Adrenal gland (tissue), 5 donors: Measurements from ENCODE around the gene PHF21A.
A peak's percentile ranks its signal among the peaks of the same experiment; 100 is the strongest.

Experiments used
- POLR2A ChIP-seq, 2 donors: fragments of 450-650 bp; IDR thresholded peaks; one replicate each; pipeline ENCODE4 v1.6.1; 2017; ENCODE audit warnings: antibody characterized with exemption in 2 of 2, mild to moderate bottlenecking in 2 of 2, moderate library complexity in 1 of 2
- TF ChIP-seq, protein P1 (sequence below), 6 experiments: fragments of 450-650 bp in 4 of 6; fragments of 200-600 bp in 2 of 6; sonication (generic) in 1 of 6; IDR thresholded peaks; 1 replicate in 5 of 6; 2 replicates in 1 of 6; pipeline versions ENCODE4 v1.5.1 to v1.8.0; 2016 to 2021; ENCODE audit warnings: antibody characterized with exemption in 6 of 6, mild to moderate bottlenecking in 2 of 6, moderate library complexity in 1 of 6
- donor health status: DM: no; HTN: no; CAD: no.

DNA sequence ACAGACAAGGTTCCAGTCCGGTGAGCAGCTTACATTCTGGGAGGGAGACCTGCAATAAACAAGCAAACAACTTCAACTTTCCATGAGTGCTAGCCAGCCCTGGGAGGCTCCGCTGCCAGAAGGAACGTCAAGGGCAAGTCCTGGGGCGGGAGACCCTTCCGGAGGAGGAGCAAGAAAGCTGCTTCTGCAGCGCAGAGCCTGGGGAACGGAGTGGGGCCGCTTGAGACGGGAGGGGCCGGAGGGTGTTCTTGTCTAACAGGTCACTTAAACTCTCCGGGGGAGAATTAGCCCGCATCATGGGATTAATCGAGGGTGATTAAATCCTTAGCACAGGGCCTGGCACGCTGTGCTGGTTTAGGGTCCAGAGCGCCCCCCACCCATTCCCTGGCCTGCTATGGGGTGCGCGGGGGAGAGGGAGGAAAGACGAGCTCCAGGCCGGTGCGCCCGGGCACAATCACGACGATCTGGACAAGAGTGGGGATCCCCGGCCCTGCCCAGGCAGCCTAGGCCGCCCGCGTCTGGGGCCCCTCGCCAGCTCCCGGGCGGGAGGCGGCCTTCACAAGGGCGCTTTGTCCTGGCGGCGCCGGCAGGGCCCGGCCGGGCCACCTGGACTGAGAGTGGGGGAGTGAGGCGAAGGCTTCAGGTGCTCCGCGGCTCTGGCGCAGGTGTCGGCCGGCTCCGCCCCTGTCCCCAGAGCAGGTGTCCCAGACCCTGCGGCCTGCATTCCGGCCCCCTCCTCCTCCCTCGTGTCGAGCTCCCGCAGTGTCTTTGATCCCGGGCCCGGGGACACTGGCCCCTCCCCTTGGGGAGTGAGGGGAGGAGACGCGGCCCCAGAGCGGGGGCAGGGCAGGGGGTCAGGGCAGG lies 199.5 kb downstream of the PHF21A start:
- TF ChIP-seq, protein P1, sequence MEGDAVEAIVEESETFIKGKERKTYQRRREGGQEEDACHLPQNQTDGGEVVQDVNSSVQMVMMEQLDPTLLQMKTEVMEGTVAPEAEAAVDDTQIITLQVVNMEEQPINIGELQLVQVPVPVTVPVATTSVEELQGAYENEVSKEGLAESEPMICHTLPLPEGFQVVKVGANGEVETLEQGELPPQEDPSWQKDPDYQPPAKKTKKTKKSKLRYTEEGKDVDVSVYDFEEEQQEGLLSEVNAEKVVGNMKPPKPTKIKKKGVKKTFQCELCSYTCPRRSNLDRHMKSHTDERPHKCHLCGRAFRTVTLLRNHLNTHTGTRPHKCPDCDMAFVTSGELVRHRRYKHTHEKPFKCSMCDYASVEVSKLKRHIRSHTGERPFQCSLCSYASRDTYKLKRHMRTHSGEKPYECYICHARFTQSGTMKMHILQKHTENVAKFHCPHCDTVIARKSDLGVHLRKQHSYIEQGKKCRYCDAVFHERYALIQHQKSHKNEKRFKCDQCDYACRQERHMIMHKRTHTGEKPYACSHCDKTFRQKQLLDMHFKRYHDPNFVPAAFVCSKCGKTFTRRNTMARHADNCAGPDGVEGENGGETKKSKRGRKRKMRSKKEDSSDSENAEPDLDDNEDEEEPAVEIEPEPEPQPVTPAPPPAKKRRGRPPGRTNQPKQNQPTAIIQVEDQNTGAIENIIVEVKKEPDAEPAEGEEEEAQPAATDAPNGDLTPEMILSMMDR (IDR thresholded peaks at IDR 0.05): no peak
- TF ChIP-seq POLR2A (IDR thresholded peaks at IDR 0.05): peak in 1 of 2 donors; percentile 15
